HEK293 (cell line): ENCODE data around the gene RBM20.
A peak's percentile ranks its signal among the peaks of the same experiment; 100 is the strongest.

Experiments
- CTCF ChIA-PET: fragments of 350-600 bp; formaldehyde crosslinking; extraction: SDS; loops from one replicate; lab custom pipeline; 2021; ENCODE audit warnings: antibody characterized with exemption; lab: Yijun Ruan, JAX
- POLR2A ChIA-PET: fragments of 300-600 bp; formaldehyde crosslinking; extraction: SDS; loops from one replicate; lab custom pipeline; 2020; ENCODE audit warnings: antibody characterized with exemption, inconsistent platforms; lab: Yijun Ruan, JAX
- H3K27ac ChIP-seq: fragments of 200-500 bp; sonication (Bioruptor generic); 2 replicates; pipeline ENCODE4 v1.5.1; 2014; ENCODE audit warnings: low read depth, low read length, control low read depth, inconsistent platforms; ENCODE audit errors: extremely low read depth
- H3K36me3 ChIP-seq, 2 experiments: fragments of 200-500 bp in 1 of 2; sonication (Bioruptor generic) in 1 of 2; 1 replicate in 1 of 2; 2 replicates in 1 of 2; pipeline ENCODE4 v1.5.1; 2014 to 2017; ENCODE audit warnings: inconsistent platforms in 2 of 2, low read length in 2 of 2; ENCODE audit not compliant: control insufficient read depth in 2 of 2, insufficient read depth in 1 of 2
- H3K4me1 ChIP-seq: fragments of 200-500 bp; sonication (Bioruptor generic); 2 replicates; pipeline ENCODE4 v1.5.1; 2014; ENCODE audit warnings: mild to moderate bottlenecking, low read length, inconsistent platforms; ENCODE audit not compliant: control insufficient read depth, insufficient read depth
- H3K4me3 ChIP-seq: 2 replicates; pipeline ENCODE4 v1.5.1; 2011; ENCODE audit warnings: low read depth, mild to moderate bottlenecking, control low read depth, low read length, moderate library complexity
- H3K9me3 ChIP-seq: fragments of 200-500 bp; sonication (Bioruptor generic); 2 replicates; pipeline ENCODE4 v1.5.1; 2014; ENCODE audit warnings: low read depth, low read length, inconsistent platforms; ENCODE audit not compliant: control insufficient read depth, insufficient read depth
- AEBP2 ChIP-seq: fragments of 450-650 bp; formaldehyde crosslinking; IDR thresholded peaks from 2 replicates; pipeline ENCODE4 v1.5.1; 2016; ENCODE audit warnings: missing biosample characterization, missing genetic modification characterization, borderline replicate concordance
- EGR2 ChIP-seq: fragments of 450-650 bp; formaldehyde crosslinking; IDR thresholded peaks from 2 replicates; pipeline ENCODE4 v1.5.1; 2016; ENCODE audit warnings: low read depth, missing biosample characterization, missing genetic modification characterization
- HOXC10 ChIP-seq: sonication (generic); formaldehyde crosslinking; IDR thresholded peaks from 2 replicates; pipeline ENCODE4 v1.8.1; 2023; ENCODE audit warnings: mild to moderate bottlenecking, missing genetic modification reagents
- KLF17 ChIP-seq: fragments of 450-650 bp; formaldehyde crosslinking; IDR thresholded peaks from 2 replicates; pipeline ENCODE4 v1.5.1; 2016; ENCODE audit warnings: missing biosample characterization, missing genetic modification characterization
- MYNN ChIP-seq: fragments of 450-650 bp; formaldehyde crosslinking; IDR thresholded peaks from 2 replicates; pipeline ENCODE4 v1.5.1; 2016; ENCODE audit warnings: missing biosample characterization, missing genetic modification characterization, borderline replicate concordance
- PRDM4 ChIP-seq: fragments of 450-650 bp; formaldehyde crosslinking; IDR thresholded peaks from 2 replicates; pipeline ENCODE4 v1.5.1; 2017; ENCODE audit warnings: missing biosample characterization, missing genetic modification characterization
- TCF7L2 ChIP-seq: IDR thresholded peaks from 2 replicates; pipeline ENCODE4 v1.6.1; 2011; ENCODE audit warnings: low read depth, mild to moderate bottlenecking, inconsistent platforms, low read length, moderate library complexity, borderline replicate concordance
- TRIM28 ChIP-seq: IDR thresholded peaks from 2 replicates; pipeline ENCODE4 v1.6.1; 2011; ENCODE audit warnings: low read length, control low read depth, borderline replicate concordance
- ZBTB8A ChIP-seq: fragments of 450-650 bp; formaldehyde crosslinking; IDR thresholded peaks from 2 replicates; pipeline ENCODE4 v1.5.1; 2016; ENCODE audit warnings: missing biosample characterization, missing genetic modification characterization
- ZFP3 ChIP-seq: fragments of 450-650 bp; formaldehyde crosslinking; IDR thresholded peaks from 2 replicates; pipeline ENCODE4 v1.5.1; 2016; ENCODE audit warnings: low read depth, missing biosample characterization, missing genetic modification characterization
- ZNF10 ChIP-seq: fragments of 450-650 bp; formaldehyde crosslinking; IDR thresholded peaks from 2 replicates; pipeline ENCODE4 v1.5.1; 2017; ENCODE audit warnings: missing biosample characterization, missing genetic modification characterization
- ZNF133 ChIP-seq: fragments of 450-650 bp; formaldehyde crosslinking; IDR thresholded peaks from 2 replicates; pipeline ENCODE4 v1.5.1; 2016; ENCODE audit warnings: missing biosample characterization, missing genetic modification characterization
- ZNF18 ChIP-seq: fragments of 450-650 bp; formaldehyde crosslinking; IDR thresholded peaks from 2 replicates; pipeline ENCODE4 v1.5.1; 2016; ENCODE audit warnings: missing biosample characterization, missing genetic modification characterization
- ZNF184 ChIP-seq: fragments of 450-650 bp; IDR thresholded peaks from 2 replicates; pipeline ENCODE4 v1.5.1; 2018; ENCODE audit warnings: missing biosample characterization, mild to moderate bottlenecking, missing genetic modification characterization
- ZNF24 ChIP-seq: fragments of 450-650 bp; formaldehyde crosslinking; IDR thresholded peaks from 2 replicates; pipeline ENCODE4 v1.5.1; 2016; ENCODE audit warnings: missing biosample characterization, missing genetic modification characterization
- ZNF248 ChIP-seq: fragments of 450-650 bp; formaldehyde crosslinking; IDR thresholded peaks from 2 replicates; pipeline ENCODE4 v1.5.1; 2017; ENCODE audit warnings: missing biosample characterization, missing genetic modification characterization
- ZNF292 ChIP-seq: fragments of 450-650 bp; formaldehyde crosslinking; IDR thresholded peaks from 2 replicates; pipeline ENCODE4 v1.5.1; 2016; ENCODE audit warnings: low read depth, missing biosample characterization, missing genetic modification characterization, borderline replicate concordance
- ZNF433 ChIP-seq: fragments of 450-650 bp; formaldehyde crosslinking; IDR thresholded peaks from 2 replicates; pipeline ENCODE4 v1.5.1; 2016; ENCODE audit warnings: missing biosample characterization, missing genetic modification characterization, low read depth
- ZNF529 ChIP-seq: fragments of 450-650 bp; formaldehyde crosslinking; IDR thresholded peaks from 2 replicates; pipeline ENCODE4 v1.5.1; 2017; ENCODE audit warnings: missing genetic modification characterization, missing biosample characterization; ENCODE audit not compliant: insufficient replicate concordance
- ZNF530 ChIP-seq: fragments of 450-650 bp; formaldehyde crosslinking; IDR thresholded peaks from 2 replicates; pipeline ENCODE4 v1.5.1; 2016; ENCODE audit warnings: low read depth, missing biosample characterization, missing genetic modification characterization
- ZNF596 ChIP-seq: fragments of 450-650 bp; IDR thresholded peaks from 2 replicates; pipeline ENCODE4 v1.5.0; 2018; ENCODE audit warnings: missing biosample characterization, mild to moderate bottlenecking, missing genetic modification characterization, moderate library complexity
- ZNF600 ChIP-seq: fragments of 450-650 bp; formaldehyde crosslinking; IDR thresholded peaks from 2 replicates; pipeline ENCODE4 v1.5.1; 2016; ENCODE audit warnings: missing biosample characterization, missing genetic modification characterization
- ZNF623 ChIP-seq: fragments of 450-650 bp; formaldehyde crosslinking; IDR thresholded peaks from 2 replicates; pipeline ENCODE4 v1.5.1; 2016; ENCODE audit warnings: missing biosample characterization, missing genetic modification characterization
- ZNF660 ChIP-seq: fragments of 450-650 bp; IDR thresholded peaks from 2 replicates; pipeline ENCODE4 v1.5.1; 2018; ENCODE audit warnings: missing biosample characterization, mild to moderate bottlenecking, missing genetic modification characterization
- ZNF704 ChIP-seq: fragments of 450-650 bp; formaldehyde crosslinking; IDR thresholded peaks from 2 replicates; pipeline ENCODE4 v1.5.1; 2016; ENCODE audit warnings: missing biosample characterization, missing genetic modification characterization
- ZNF776 ChIP-seq: fragments of 450-650 bp; formaldehyde crosslinking; IDR thresholded peaks from 2 replicates; pipeline ENCODE4 v1.5.0; 2017; ENCODE audit warnings: missing biosample characterization, missing genetic modification characterization, borderline replicate concordance
- ZNF785 ChIP-seq: fragments of 450-650 bp; formaldehyde crosslinking; IDR thresholded peaks from 2 replicates; pipeline ENCODE4 v1.5.1; 2016; ENCODE audit warnings: missing biosample characterization, missing genetic modification characterization
- ZNF791 ChIP-seq: fragments of 450-650 bp; formaldehyde crosslinking; IDR thresholded peaks from 2 replicates; pipeline ENCODE4 v1.5.1; 2016; ENCODE audit warnings: missing biosample characterization, missing genetic modification characterization
- ZSCAN5A ChIP-seq: fragments of 450-650 bp; formaldehyde crosslinking; IDR thresholded peaks from 2 replicates; pipeline ENCODE4 v1.5.1; 2016; ENCODE audit warnings: missing biosample characterization, missing genetic modification characterization

Gene RBM20

GRCh38 chr10:110646417-110647135 is 2.4 kb downstream of the RBM20 start:
- peaks cover 50% of the 10 kb centered on the region for H3K4me1 ChIP-seq
- no peaks in the 10 kb centered on the region for H3K36me3 ChIP-seq
- ChIA-PET CTCF (interaction anchor here (1.2 to 1.8 kb wide), 3 partner anchors 34 to 47 kb away, joined by 3 to 14 read pairs (median 6); no protein-coding TSS in a partner anchor), POLR2A (interaction anchor here (0.7 kb wide), 1 partner anchor 9 kb away, joined by 3 read pairs; no protein-coding TSS in a partner anchor)
- peak overlapping the region; percentile 85 for H3K27ac ChIP-seq
- H3K9me3 ChIP-seq = no peaks in the 10 kb centered on the region
- H3K4me3 ChIP-seq = no peak overlapping the region
- no peak for TF ChIP-seq ZNF776 (tag by site-specific recombination)
- no peak for TF ChIP-seq ZNF133 (tag by site-specific recombination)
- TF ChIP-seq TRIM28 = peak; percentile 87
- no peak for TF ChIP-seq EGR2 (tag by site-specific recombination)
- TF ChIP-seq AEBP2 (tag by site-specific recombination) = no peak
- 0 out of 2 replicates have a peak, but pooled peaks have one; percentile 66 for TF ChIP-seq TCF7L2
- no peak for TF ChIP-seq ZNF292 (tag by site-specific recombination)
- TF ChIP-seq ZNF596 = no peak
- no peak for TF ChIP-seq ZNF18 (tag by site-specific recombination)
- TF ChIP-seq MYNN (tag by site-specific recombination) = no peak
- TF ChIP-seq ZNF184 (tag by site-specific recombination) = no peak; the same call in 1 of the 2 replicates
- TF ChIP-seq ZNF10 (tag by site-specific recombination) = no peak
- no peak for TF ChIP-seq ZNF529
- TF ChIP-seq PRDM4 (tag by site-specific recombination) = peak; percentile 33; the same call in 1 of the 2 replicates
- no peak for TF ChIP-seq ZNF623 (tag by site-specific recombination)
- TF ChIP-seq ZNF248 (tag by site-specific recombination) = no peak
- peak; percentile 100 for TF ChIP-seq ZNF600
- TF ChIP-seq ZNF24 (tag by site-specific recombination) = no peak
- no peak for TF ChIP-seq KLF17
- no peak for TF ChIP-seq ZNF791 (tag by site-specific recombination)
- 0 out of 2 replicates have a peak, but pooled peaks have one; percentile 29 for TF ChIP-seq ZBTB8A (tag by site-specific recombination)
- no peak for TF ChIP-seq ZFP3
- TF ChIP-seq ZNF660 (tag by site-specific recombination) = no peak; the same call in 1 of the 2 replicates
- no peak for TF ChIP-seq HOXC10
- TF ChIP-seq ZNF704 (tag by site-specific recombination) = no peak
- no peak for TF ChIP-seq ZNF433 (tag by site-specific recombination)
- TF ChIP-seq ZNF530 (tag by site-specific recombination) = no peak
- no peak for TF ChIP-seq ZNF785 (tag by site-specific recombination)
- no peak for TF ChIP-seq ZSCAN5A (tag by site-specific recombination)
